NCI-H774 (cell line): ENCODE results near the gene CTNNA3.

Experiments used
- DNase-seq: peaks from one replicate; lab custom pipeline; 2025; lab: John Stamatoyannopoulos, UW

CTNNA3 gene

GRCh38 chr10:66535439-66535838 lies 1160.6 kb downstream of the CTNNA3 start:
- DNase-seq, result no peak

DNA sequence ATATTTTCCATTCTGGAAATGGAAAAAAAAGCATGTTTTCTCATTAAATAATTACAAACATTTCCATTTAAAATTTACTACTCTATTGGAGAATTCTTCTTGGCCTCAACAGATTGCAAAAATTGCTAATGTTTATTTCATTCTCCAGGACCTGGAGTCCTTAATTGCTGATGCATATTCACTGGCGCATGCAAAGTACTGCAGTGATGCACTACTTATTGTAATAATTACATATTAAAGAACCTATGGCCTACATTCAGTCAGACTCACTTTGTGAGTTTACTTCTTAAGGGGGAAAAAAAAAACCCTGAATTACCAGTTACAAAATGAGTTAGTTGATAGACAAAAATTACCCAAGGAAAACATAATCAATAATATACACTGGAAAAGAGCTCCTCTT lies 1161.1 kb downstream of the CTNNA3 start:
- DNase-seq, result no peak

GRCh38 chr10:66521506-66521905 lies 1174.5 kb downstream of the CTNNA3 start:
- DNase-seq, result no peak

GRCh38 chr10:66519616-66520015 lies 1176.4 kb downstream of the CTNNA3 start:
- DNase-seq, result no peak

DNA sequence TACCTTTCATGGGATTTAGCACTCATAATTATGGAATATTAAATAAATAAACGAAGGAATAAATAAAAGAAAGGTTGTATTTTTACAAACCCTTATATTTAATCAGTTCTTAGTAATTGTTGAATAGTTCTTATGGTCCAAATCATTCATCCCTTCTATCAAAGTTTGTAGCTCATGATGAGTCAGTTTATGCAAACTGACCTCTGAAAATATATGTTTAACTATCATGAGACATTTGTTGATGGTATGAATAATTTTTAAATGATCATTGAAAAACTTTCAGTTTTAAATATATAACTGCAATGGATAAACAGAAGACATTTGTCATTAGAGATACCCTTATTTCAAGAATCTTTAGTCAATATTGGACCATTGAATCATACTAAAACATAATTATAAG lies 1181.3 kb downstream of the CTNNA3 start:
- no peak for DNase-seq

DNA sequence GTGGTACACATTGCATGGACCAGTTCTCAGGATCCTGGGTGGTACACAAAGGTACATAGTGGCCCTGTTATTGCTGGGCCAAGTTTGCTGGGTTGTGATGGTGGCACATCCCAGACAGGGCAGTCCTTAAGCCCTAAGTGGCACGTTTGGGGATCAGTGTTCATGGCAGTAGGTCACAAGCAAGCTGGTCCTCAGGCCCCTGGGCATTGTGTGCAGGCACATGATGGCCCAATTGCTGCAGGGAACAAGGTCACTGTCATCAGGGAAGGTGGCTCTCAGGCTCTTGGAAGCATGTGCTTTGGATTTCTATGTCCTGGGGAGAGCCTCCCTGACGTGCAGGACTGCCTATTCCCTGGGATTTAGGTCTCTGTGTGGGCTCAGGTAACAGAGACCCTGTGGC lies 1182.5 kb downstream of the CTNNA3 start:
- DNase-seq, result no peak

DNA sequence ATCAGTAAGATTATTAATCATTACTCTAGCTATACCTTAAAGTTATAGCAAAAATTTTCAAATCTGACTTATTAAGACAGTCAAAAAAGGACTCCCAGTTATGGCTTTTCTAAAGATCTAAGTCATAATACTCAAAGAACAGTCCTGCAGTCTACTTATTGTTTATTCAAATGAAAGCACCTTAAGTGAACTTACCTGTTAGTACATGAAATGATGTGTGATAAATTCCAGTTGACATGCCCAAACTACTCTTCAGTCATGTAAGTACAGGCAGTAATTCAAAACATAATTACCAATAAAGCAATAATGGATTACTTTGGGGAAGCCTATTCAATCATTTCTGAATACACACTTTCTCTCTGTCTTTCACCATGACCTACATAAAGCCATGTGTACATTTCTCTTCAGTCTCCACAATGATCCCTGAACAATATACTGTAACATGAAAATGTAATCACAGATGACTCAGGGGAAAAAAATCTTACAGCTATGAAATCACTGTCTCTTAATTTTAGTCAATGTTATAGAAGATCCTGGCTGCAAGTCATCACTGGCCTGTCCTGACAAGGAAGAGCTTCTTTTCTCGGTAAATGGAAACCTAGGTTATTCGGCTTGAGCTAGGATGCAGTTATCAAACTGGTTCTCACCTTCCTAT lies 1190.9 kb downstream of the CTNNA3 start:
- no peak for DNase-seq

DNA sequence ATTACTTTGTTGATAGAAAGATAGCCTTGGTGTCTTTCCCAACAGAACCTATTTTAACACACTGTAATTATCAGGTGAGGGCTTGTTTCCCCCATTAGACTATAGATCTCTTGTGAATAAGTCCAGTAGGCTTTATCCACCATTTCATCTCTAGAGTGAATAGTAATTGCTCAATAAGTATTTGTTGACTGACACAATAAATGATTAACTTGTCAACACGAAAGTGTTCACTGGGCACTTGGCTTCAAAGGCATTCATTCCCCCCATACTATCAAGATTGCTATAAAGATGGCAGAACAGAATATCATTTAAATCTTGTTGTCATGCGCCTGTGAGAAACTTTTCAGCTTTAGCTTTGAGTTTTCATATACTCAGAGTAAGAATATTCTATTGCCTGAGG lies 1194.6 kb downstream of the CTNNA3 start:
- no peak for DNase-seq

GRCh38 chr10:66483966-66484365 lies 1212.0 kb downstream of the CTNNA3 start:
- DNase-seq, result no peak

DNA sequence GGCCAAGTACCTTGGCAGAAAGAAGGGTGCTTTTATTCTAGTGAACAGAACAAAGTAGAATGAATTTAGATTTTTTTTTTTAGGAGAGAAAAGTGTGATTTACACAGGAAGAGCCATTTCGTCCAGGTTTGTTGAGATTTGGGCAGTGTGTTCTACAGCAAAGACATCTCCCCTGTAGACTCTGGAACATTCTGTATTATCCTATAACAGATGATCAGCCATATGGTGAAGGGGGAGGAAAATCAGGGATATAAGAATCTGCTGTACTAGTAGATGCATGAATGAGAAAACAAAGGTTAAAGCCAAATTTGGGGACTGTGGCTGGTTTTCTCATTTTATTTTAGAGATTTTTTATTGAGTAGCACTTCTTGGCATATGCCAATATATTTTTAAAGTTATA lies 1223.8 kb downstream of the CTNNA3 start:
- DNase-seq, result no peak

DNA sequence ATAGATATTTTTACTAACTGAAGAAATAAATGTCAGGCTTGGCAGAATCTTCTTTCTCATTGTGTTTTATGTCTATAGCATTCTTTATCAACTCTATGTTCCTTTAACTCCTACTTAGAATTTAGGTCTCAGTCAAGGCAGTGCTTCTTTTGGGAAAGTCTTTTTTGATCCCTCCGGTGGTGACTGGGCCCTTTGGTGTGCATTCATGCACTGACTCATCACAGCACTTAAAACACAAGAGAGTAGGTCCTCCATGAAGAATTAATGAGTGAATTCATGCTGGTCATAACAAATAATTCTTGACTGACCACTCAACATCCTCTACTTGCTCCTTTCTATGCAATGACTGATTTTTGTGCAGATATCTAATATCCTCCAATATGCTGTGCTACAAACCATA lies 1229.0 kb downstream of the CTNNA3 start:
- no peak for DNase-seq

- DNase-seq, result no peak
Observed at GRCh38 chr10:66466622-66467021, 1229.4 kb downstream of the CTNNA3 start.

- DNase-seq, result no peak
Observed at GRCh38 chr10:66463611-66464010, 1232.4 kb downstream of the CTNNA3 start.

GRCh38 chr10:66457629-66458028 lies 1238.4 kb downstream of the CTNNA3 start:
- no peak for DNase-seq

- DNase-seq, result no peak
Observed at GRCh38 chr10:66455304-66455703, 1240.7 kb downstream of the CTNNA3 start.

GRCh38 chr10:66440568-66440967 lies 1255.4 kb downstream of the CTNNA3 start:
- DNase-seq, result no peak

GRCh38 chr10:66414943-66415342 lies 1281.1 kb downstream of the CTNNA3 start:
- no peak for DNase-seq

GRCh38 chr10:66405566-66405965 lies 1290.4 kb downstream of the CTNNA3 start:
- no peak for DNase-seq

- no peak for DNase-seq
Observed at GRCh38 chr10:66398669-66399068, 1297.3 kb downstream of the CTNNA3 start.

GRCh38 chr10:66394342-66395063 lies 1301.5 kb downstream of the CTNNA3 start:
- no peak for DNase-seq

GRCh38 chr10:66390926-66391325 lies 1305.1 kb downstream of the CTNNA3 start:
- DNase-seq, result no peak

- no peak for DNase-seq
Observed at GRCh38 chr10:66381045-66381444, 1315.0 kb downstream of the CTNNA3 start.

- DNase-seq, result no peak
Observed at GRCh38 chr10:66378117-66378876, 1317.7 kb downstream of the CTNNA3 start.
